Anterior cingulate cortex (tissue), 58 donors: Measurements from ENCODE around the gene EEFSEC.

Experiments
- DNase-seq, 58 donors: peaks; one replicate each; lab custom pipeline; 2025; lab: John Stamatoyannopoulos, UW

The EEFSEC gene

DNA sequence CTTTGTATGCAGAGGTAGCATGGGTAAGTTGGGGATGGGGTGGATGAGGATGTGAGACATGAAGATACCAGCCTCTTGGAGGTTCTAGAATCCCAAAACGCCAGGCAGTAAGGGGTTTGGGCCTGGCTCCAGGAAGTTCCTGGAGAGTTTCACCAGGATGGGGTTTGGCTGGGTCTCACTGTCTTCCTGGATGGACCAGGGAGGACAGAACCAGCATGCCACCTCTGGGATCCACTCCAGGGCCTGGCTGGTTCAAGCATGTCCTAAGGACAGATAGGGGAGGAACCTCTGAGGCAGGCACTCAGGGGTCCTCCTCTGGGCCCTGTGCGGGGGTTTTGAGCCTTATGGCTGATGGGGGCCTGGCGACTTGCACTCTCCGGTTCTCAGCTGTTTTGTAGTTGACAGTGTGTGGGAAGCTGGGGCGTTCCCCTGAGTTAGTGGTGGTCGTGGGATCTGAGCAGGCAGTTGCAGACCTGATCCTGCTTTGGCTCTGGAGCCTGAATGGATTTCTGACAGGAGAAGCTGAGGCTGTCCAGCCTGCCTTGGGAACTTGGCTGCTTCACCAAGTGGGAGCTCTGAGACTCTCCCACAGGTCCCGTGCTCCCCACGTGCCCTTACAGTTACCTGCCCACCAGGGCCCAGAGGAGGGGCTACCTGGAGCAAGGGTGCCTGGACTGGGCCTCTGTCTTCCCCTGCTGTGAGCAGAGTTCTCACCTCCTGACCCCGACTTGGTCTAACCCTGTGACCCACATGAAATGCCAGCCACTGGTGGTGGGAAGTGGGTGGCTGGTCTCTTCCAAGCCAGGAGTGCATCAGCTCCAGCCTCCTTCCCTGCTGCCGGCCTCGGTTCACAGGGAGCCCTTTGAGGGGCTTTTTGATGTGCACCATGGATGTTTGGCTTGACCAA lies 128.4 kb downstream of the EEFSEC start:
- DNase-seq = no peak

DNA sequence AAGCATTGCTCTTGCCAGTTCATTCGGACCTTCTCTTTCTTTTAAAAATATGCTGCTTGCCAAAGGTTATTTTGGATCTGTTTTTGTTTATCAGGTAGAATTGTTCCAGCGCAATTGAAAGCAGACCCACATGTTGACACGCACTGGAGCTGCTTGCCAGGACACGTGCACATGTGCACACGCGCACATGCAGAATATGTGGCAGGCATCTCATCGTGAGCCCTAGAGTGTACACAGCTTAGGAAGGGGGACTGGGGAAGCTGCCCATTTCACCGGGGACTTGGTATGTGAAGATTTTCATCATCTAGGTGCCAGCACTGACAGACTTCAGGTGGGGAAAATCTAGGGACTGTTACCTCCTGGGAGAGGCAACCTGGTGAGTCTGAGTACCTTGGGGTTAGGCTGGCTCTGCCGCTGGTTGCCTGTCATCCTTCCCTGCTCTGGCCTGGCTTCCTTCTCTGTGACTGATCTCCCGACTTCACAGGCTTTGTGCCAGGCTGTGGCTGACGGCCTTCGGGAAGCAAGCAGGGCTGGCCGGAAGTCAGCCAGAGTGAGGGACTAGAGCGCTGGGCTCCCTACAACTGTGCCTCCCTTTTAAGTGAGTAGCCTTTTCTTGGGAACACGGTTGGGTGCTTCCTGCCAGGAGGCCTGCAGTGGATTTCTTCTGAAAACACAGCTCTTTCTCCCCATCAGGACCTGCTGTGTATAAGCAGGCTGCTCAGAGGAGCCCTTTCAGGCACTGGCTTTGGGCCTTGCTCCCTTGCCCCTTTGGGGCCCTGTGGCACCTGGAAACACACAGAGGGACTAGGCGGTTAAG lies 129.3 kb downstream of the EEFSEC start:
- DNase-seq = peak in 23 of 58 donors; percentile 5 to 60 (median 26)

DNA sequence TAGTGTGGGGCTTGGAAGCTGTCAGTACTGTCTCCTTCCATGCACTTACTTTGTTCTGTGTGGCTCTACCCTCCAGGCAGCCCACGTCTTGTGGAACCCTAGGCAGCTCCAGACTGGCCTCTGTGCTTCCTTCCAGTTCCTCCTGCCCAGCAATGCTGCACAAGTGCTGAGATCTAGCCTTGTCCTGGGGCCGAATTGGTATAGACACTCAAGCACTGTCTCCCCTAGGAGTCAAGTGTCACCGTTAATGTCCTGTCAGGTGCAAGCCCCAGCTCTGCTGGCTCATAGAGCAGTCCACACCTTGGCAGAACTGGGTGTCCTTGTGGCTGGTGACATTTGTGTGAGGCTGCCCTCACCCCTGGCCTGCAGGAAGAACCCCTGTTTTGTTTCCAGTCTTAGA lies 130.1 kb downstream of the EEFSEC start:
- DNase-seq = no peak

DNA sequence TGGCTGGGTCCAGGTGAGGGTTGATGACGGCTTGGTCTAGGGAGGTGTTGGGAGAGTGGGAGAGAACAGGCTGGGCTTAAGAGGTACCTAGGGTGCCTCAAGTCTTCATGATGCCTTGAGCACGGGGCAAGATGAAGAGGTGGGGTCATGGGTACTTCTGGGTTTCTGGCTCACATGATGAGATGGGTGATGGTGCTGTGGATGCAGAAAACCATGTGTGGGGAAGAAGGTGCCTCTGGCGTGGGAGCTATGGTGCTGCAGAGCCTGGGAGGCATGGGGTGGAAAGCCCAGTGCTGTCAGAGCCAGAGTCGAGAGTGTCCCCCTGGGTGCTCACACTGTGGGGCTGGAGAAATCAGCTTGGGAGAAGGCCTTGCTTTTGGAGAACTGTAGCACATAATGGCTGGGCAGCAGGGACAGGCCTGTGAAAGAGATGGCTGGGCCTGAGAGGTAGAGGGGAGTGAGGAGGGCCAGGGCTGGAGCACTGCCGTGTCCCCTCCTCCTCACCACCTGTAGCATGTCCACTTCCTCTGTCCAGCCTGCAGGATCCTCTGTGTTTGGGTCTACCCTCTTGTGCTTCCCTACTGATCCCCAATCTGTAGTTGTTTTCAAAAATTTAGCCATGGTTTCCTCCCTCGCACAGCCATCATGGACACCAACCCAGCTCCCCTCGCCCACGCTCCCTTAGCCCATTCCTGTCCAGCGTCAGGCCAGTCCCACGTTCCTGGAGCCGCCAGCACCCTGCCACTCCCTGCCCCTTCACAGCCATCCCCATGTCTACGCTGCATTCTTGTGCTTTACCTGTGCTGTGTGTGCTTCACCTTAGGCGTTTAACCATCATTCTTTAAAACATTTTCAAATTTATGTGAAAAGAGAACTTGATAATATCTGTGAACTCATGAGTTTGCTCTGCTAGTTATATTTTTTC lies 132.0 kb downstream of the EEFSEC start:
- DNase-seq = no peak

DNA sequence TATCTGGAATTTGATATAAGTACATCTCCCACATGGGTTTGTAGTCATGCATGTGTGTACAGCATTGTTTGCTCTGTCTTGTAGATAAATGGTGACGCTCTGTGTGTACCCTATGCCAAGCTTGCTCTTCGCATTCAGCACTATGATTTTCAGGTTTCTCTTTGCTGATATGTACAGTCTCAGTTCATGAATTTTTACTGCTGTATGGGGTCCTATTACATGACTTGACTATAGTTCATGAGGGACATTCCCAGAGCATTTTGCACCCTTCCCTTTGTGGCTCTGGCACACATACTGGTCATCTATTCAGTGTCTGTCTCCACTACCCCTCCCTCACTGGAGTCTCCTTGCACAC lies 132.7 kb downstream of the EEFSEC start:
- no peak for DNase-seq

DNA sequence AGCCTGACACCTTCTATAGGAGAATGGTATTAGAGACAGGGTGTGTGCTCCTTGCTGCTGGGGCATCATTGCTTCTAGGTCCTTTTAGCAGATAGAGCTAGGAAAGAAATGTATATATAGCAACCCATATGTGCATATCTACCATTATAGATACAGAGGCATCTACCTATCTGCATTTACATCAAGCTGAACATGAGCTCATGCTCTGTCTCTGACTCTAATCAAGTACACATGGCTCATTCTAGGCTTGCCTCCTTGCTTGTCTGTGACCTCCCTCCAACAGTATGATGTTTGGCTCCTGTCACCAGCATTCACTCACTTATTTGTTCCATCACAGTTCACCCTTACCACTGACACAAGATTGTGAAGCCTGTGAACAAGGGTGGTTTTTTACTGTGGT lies 133.4 kb downstream of the EEFSEC start:
- DNase-seq = no peak

- no peak for DNase-seq
These were observed 133.9 kb downstream of the EEFSEC start for GRCh38 chr3:128287216-128287615.

- DNase-seq = no peak
These were observed 136.3 kb downstream of the EEFSEC start for GRCh38 chr3:128289534-128289933.

- no peak for DNase-seq
These were observed 137.2 kb downstream of the EEFSEC start for GRCh38 chr3:128290484-128290883.

- DNase-seq = no peak
These were observed 140.6 kb downstream of the EEFSEC start for GRCh38 chr3:128293930-128294329.

DNA sequence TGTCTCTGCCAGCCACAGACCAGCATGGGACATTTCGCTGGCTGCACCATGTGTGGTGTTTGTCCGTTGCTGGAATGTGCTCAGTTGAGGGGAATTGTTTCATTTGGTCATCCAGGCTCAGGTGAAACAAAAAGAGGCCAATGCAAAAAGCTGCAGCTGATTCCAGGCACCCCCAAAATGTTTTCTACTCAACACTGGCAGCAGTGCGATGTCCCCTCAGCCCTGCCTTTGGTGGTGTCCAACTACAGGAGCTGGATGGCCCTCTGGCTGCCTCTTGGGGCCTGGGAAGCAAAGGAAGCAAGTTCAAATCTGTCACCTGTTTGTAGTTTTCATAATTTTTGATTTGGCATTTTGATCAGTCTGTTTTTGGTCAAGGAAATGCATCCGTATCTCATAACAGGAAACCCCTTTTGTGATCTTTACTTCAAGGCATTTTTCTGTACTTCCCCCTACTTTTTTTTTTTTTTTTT lies 141.8 kb downstream of the EEFSEC start:
- no peak for DNase-seq

- no peak for DNase-seq
These were observed 143.4 kb downstream of the EEFSEC start for GRCh38 chr3:128296469-128297251.

DNA sequence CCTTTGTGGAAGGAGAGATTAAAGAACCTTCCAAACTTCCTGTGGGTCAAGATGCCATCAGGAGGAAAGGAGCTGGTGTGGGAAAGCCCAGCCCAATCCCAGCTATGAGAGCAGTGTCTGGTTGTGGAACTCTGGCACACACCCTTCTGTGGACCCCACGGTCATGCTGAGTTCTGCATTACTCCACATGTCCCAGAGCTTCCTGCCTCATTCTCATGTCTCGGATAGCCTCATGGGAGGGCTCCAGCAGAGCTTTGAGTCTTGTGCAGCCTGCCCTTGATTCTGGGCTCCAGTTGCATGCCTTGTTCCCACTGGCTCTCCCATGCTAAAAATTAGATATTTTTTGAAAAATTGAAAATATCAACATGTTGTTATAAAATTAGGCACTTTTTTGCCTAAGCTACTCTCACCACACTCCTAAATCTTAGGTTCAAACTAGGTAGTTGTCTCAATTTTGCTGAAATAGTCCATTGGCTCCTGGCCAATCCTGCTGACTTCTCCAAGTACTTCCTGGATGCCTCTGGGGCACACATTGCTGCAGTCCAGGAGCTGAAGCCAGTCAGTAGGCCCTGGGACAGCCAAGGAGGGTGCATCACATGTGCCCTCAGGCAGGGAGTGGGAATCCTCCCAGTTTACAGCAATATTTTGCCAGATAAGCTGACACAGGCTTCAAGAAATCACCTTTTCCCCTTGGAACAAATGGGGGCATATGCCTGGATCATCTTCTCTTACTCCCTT lies 144.3 kb downstream of the EEFSEC start:
- no peak for DNase-seq

DNA sequence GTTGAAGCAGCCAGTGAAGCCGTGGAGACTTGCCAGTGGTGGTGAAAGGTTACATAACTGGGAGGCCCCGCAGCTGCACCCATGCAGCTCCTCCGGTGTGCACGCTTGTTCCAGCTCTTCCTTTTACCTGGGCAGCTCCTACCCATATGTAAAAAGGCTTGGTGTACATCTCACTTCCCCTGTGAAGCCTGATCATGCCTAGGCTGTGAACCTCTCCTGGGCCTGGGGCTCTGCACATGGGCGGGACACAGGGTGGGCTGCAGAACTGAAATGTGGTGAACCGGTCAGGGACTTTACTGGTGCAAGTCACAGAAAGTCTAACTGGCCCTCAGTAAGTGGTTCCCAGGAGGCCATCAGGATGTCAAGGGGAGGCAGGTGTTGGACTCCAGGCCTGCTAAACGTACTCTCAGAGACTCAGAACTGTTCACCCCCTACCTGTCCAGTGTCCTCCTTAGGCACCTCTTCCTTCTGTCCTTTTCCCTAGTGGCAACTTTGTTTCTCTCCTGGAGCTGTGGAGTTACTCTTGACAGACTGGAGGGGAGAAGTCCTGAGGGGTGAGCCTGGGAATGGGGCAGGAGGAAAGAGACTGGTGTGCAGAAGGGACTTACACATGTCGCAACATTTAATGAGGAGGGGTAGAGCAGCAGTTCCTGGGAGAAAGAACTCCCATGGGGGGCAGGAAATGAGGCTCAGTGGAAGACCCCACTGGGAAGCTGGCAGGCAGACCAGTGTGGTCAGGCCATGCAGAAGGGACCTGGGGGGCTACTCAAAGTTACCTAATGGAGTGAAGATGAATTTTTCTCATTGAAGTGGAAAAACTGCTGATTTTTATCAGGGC lies 148.1 kb downstream of the EEFSEC start:
- no peak for DNase-seq

- DNase-seq = no peak
These were observed 153.2 kb downstream of the EEFSEC start for GRCh38 chr3:128306481-128306880.

GRCh38 chr3:128307029-128307633 lies 153.8 kb downstream of the EEFSEC start:
- no peak for DNase-seq

- peak in 1 of 58 donors; percentile 11 for DNase-seq
These were observed 154.6 kb downstream of the EEFSEC start for GRCh38 chr3:128307781-128308469.
